ENCODE data around the gene UBE2J2. TPM values are rescaled to one million over a fixed set of nuclear protein-coding genes. Genes with fewer than 3 reads are reported as not detected.

Gene UBE2J2
- total and polyA plus RNA-seq, 2 donors (not counting 3 experiments of a cell fraction or from before 2014, with no cell fraction given), result 60.7 to 80.7 TPM

DNA sequence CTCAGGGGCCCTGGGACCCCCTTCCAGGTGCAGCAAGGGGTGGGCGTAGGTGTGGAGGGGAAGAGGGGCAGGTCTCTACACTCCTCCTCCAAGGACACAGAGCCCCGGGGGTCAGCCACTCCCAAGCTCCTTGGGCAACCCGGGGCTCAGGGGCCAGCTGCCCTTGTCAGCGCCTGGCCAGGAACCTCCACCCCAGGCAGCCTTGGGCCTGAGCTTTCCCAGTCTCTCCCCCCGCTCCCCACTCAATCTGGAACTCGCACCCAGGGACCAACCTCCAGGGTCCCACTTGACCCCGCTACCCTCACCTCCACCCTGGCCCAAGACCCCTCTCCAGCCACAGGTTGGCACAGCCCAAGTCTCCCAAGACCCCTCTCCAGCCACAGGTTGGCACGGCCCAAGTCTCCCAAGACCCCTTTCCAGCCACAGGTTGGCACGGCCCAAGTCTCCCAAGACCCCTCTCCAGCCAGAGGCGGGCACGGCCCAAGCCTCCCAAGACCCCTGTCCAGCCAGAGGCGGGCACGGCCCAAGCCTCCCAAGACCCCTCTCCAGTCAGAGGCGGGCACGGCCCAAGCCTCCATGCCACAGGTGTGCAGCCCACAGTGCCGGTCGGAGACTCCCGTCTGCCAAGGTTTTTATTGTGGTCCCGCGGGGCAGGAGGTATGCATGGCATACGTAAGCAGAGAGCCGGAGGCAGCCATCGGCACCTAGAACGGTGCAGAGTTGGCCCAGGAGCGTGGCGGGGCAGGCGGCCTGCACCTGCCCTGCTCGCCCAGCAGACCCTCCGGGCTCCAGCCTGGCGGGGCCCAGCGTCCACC, 62.7 kb downstream of the UBE2J2 start:
- no TSS peak for BruUV-seq (replicated peaks)
- Histone ChIP-seq H3K4me1 (ENCODE audit: control insufficient read depth, extremely low read depth, insufficient read depth, low read length) (no peaks in the 10 kb centered on the region), H3K4me2 (ENCODE audit: insufficient read depth, low read length) (no peak overlapping the region), H3K9ac (replicated peaks; ENCODE audit: extremely low read depth, insufficient read depth, low read length) (no peak overlapping the region), H2AFZ (ENCODE audit: low read depth, low read length) (no peak overlapping the region), H3K27ac (ENCODE audit: insufficient read depth, low read depth, low read length) (no peak overlapping the region), H4K20me1 (replicated peaks; ENCODE audit: control insufficient read depth, extremely low read depth, insufficient read depth, low read length) (no peaks in the 10 kb centered on the region), H3K9me3 (replicated peaks; ENCODE audit: control insufficient read depth, insufficient read depth, low read length) (no peaks in the 10 kb centered on the region), H3K4me3 (replicated peaks in 1 of 3; ENCODE audit: insufficient read depth in 1 of 3, low read depth in 1 of 3, low read length in 3 of 3) (no peak overlapping the region), H3K27me3 (ENCODE audit: control insufficient read depth in 2 of 2, insufficient read depth in 2 of 2, low read length in 2 of 2) (peaks cover 3 to 11% of the 10 kb centered on the region in 2 experiments), H3K79me2 (ENCODE audit: control insufficient read depth, insufficient read depth, low read length) (no peaks in the 10 kb centered on the region), H3K9me1 (replicated peaks; ENCODE audit: control insufficient read depth, extremely low read depth, insufficient read depth, low read length) (no peaks in the 10 kb centered on the region), H3K36me3 (ENCODE audit: control insufficient read depth in 2 of 2, extremely low read depth in 1 of 2, insufficient read depth in 2 of 2, low read length in 2 of 2) (peaks cover 0 to under 1% of the 10 kb centered on the region in 2 experiments)
- dilution Hi-C loops (cut with MboI; ENCODE audit: extremely low pct_ligation_motif_present, low sequenced_read_pairs), result no loop called here
- DNase-seq (ENCODE audit: low read depth, low spot score), result no peak
- FAIRE-seq, result no peak
- POLR2A ChIA-PET, result no interaction called here
- intact Hi-C loops (cut with micrococcal nuclease), result no loop called here
- CTCF ChIA-PET, result no interaction called here
- no peak for TF ChIP-seq POLR2A (IDR thresholded peaks at IDR 0.05; ENCODE audit: low read depth, low read length)
- no peak for TF ChIP-seq EZH2 (IDR thresholded peaks at IDR 0.05; ENCODE audit: borderline replicate concordance, low read depth, low read length, severe bottlenecking)
- TF ChIP-seq FOS (IDR thresholded peaks at IDR 0.05; ENCODE audit: borderline replicate concordance, insufficient read depth, low read length), result no peak
- TF ChIP-seq, protein P1, sequence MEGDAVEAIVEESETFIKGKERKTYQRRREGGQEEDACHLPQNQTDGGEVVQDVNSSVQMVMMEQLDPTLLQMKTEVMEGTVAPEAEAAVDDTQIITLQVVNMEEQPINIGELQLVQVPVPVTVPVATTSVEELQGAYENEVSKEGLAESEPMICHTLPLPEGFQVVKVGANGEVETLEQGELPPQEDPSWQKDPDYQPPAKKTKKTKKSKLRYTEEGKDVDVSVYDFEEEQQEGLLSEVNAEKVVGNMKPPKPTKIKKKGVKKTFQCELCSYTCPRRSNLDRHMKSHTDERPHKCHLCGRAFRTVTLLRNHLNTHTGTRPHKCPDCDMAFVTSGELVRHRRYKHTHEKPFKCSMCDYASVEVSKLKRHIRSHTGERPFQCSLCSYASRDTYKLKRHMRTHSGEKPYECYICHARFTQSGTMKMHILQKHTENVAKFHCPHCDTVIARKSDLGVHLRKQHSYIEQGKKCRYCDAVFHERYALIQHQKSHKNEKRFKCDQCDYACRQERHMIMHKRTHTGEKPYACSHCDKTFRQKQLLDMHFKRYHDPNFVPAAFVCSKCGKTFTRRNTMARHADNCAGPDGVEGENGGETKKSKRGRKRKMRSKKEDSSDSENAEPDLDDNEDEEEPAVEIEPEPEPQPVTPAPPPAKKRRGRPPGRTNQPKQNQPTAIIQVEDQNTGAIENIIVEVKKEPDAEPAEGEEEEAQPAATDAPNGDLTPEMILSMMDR (IDR thresholded peaks at IDR 0.05; ENCODE audit: extremely low read depth in 1 of 2, insufficient read depth in 1 of 2, low read depth in 1 of 2, low read length in 2 of 2), result no peak
- no peak for TF ChIP-seq POLR2AphosphoS5 (IDR thresholded peaks at IDR 0.05; ENCODE audit: insufficient read depth, low read depth, low read length)
- TF ChIP-seq, protein P2, sequence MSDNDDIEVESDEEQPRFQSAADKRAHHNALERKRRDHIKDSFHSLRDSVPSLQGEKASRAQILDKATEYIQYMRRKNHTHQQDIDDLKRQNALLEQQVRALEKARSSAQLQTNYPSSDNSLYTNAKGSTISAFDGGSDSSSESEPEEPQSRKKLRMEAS (IDR thresholded peaks at IDR 0.05; ENCODE audit: insufficient read depth, insufficient read length), result no peak
- TF ChIP-seq MYC (IDR thresholded peaks at IDR 0.05; ENCODE audit: low read depth, low read length), result no peak
- no peak for TF ChIP-seq GATA2 (IDR thresholded peaks at IDR 0.05; ENCODE audit: insufficient read depth, insufficient read length, low read depth, low read length)
- TF ChIP-seq JUN (IDR thresholded peaks at IDR 0.05; ENCODE audit: borderline replicate concordance, insufficient read depth, insufficient read length, low read depth), result no peak
